Right hindlimb (tissue), 1 donor: ENCODE data around the gene GPR87.

Experiments
- DNase-seq: peaks from one replicate; pipeline ENCODE4 v3.0.0-alpha.2; 2018

GPR87 gene

DNA sequence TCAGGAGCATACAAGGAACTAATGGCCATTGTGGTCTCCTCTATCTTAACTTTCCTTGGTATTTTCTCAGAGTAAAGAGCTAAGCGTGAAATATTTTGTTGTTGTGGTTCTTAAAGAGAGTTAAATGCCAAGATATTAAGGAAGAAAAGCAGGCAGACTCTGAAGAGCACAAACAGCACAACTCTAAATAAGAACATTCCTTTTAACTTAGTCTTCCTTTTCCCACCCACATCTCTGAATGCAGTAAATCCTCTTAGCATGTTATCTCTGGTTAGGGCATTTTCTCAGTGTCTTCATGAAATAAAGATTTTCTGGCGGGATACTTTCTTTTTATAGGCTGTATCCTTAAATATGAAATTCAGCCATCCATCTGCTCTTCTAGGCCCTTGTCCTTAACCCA, 1.5 kb downstream of the GPR87 start:
- no peak for DNase-seq

DNA sequence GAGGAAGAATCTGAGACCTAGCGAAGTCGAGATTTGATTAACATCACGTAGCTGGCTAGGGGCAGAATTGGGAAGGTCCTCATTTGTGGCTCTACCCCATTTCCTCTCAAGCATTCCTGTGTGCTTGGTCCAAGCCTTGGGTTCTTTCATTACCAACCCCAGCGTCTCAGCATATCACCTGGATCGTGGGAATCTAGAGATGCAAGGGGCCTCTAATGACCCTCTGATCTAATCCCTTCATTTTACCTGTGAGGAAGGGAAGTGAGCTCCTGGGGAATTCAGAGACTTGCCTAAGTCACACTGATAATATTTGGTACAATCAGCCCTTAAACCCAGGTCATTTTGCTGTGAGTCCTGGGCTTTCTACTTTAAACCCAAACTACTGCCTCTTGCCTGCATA, 2.0 kb downstream of the GPR87 start:
- no peak for DNase-seq

DNA sequence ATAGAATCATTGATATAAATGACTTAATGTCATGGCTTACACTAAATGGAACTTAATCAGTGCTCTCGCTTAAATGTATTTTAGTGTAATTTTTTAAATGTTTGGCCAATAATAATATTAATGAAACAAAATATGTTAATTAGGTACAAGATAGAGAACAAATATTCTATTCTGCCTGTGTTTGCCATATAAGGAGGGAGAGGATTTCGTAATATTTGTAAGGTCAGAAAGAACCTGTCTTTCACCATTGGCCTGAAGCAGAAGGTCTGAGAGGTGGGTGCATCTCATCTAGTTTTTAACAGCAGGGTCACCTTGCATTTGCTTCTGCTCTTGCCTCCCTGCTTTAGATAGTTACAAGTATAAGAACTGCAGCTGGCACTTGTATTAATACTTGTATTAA, 2.5 kb downstream of the GPR87 start:
- no peak for DNase-seq

GRCh38 chr3:151312972-151313371, 3.6 kb downstream of the GPR87 start:
- DNase-seq, result no peak

- no peak for DNase-seq
Observed at GRCh38 chr3:151309566-151309965, 7.1 kb downstream of the GPR87 start.

DNA sequence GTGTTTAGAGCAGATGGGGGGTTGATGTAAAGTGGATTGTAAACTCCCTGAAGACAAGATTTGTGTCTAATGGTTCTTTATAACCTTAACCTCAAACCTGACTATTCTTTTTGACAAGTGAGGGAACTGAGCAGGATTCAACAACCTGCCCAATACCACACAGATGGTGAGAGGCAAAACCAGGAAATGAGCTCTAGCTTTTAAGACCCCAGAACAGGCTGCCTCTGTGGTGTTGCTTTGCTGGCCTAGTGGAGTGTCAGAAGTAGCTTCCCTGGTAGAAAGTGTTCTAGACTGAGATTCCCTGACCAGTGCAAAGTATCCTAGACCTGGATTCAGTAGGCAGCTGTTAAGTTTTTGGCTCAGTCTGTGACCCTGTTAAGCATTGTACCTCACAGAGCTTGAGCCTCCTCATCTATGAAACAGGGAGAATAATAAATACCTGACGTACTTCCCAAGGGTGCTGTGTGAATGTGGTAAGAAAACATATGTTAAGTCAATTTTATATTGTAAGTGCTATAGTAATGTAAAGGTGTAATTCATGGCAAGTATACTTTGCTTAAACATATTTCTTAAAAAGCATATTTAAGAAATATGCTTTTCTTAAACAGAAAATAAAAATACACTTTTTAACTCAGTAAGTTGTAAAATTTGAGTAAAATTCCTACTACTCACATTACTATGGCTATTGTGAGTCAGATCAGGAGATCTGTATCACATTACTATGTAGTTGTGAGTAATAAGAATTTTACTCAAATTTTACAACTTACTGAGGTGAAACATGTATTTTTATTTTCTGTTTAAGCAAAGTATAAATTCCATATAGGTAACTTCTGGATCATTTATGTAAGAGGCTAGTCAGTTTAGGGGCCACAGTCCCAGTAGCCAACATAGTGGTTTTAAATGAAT, 8.8 kb downstream of the GPR87 start:
- DNase-seq, result no peak

DNA sequence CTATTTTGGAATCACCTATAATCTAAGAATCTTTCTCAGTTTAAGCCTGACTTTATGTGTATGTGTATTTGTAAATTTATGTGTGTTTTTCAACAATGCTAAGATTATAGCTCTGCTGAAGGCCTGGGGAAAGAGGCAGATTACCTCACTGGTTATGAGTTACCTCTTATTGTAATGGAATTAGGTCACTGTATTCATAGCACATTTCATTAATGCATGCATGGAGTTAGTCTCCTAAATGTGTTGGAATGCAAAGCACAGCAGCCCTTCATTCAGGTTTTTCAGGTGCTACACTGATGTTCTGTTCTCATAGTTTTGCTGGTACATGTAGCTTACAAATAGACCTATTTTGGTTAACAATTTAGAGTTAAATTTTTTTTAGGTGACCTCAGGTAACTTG, 9.5 kb downstream of the GPR87 start:
- DNase-seq, result no peak

- no peak for DNase-seq
Observed at GRCh38 chr3:151306168-151306810, 10.3 kb downstream of the GPR87 start.

DNA sequence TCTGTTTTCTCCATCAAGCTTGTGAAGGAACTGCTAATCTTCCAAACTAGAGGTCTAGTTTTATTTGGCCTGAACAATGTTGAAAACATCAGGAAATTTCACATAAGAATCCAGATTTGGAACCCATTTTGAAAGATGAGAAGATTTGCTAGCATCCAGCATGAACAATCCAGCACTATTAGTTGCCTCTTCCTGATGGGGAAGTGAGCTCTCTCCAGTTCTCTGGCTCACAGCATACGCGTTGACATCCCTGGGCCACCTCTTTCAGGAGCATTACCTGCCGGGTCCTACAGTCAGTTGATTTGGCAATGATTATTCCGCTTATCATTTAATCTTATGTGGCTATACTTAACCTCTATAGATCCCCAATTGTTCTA, 10.9 kb downstream of the GPR87 start:
- no peak for DNase-seq

GRCh38 chr3:151305060-151305774, 11.4 kb downstream of the GPR87 start:
- peak; percentile 47 for DNase-seq

DNA sequence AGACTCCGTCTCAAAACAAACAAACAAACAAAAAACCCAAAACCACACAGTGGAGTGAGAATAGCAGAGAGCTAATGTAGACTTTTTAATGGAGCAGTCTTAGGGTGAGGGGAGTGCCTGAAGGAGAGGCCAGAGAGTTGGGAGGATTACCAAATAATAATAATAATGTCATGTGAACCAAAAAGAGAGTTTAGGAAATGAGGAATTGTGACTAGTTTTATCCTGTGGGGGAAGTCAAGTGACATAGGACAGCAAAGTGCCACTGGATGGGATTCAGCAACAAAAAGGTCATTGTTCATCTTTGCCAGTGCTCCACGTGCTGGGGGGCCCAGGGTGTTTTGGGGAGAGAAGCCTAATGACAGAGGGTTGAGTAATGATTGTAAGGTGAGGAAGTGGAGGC, 12.9 kb downstream of the GPR87 start:
- no peak for DNase-seq

GRCh38 chr3:151301787-151302186, 14.8 kb downstream of the GPR87 start:
- no peak for DNase-seq

DNA sequence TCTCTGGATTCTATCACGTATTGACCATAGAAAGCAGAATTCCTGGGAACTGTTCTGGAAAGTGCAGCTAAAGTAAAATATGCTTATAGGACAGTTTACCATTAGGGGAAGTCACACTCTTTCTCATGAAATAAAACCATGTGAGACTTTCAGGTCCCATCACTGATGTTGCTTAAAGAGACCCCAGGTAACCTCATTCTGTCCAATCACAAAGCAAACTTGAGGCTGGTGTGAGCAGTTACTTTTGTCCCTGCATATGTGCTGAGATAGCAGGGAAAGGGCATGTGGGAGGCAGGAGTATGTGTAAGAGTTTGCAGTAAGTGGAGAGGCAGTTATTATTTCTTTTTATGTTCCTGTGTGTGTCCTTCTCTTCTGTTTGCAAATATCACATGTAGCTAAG, 16.1 kb downstream of the GPR87 start:
- no peak for DNase-seq

GRCh38 chr3:151299006-151299405, 17.6 kb downstream of the GPR87 start:
- no peak for DNase-seq

GRCh38 chr3:151297429-151297828, 19.2 kb downstream of the GPR87 start:
- no peak for DNase-seq

GRCh38 chr3:151296226-151296625, 20.4 kb downstream of the GPR87 start:
- no peak for DNase-seq

GRCh38 chr3:151293127-151293526, 23.5 kb downstream of the GPR87 start:
- DNase-seq, result no peak

DNA sequence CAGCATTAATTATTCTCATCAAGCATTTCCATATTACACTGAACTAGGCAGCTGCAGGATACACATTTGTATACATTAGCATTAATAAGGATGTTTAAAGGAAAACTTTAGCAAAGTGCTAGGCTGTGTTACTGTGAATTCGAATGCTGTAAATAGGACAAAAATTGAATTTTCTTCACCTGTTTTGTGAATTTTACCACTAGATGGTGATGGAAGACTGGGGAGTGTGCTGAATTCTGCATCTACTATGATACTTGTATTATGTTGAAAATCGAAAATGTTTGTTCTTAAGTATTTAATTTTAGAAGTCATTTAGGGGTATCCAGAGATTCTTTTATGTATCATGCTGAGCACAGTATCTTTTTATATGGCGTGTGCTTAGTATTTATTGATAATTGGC, 25.9 kb downstream of the GPR87 start:
- DNase-seq, result no peak

- no peak for DNase-seq
Observed at GRCh38 chr3:151289445-151289844, 27.2 kb downstream of the GPR87 start.

DNA sequence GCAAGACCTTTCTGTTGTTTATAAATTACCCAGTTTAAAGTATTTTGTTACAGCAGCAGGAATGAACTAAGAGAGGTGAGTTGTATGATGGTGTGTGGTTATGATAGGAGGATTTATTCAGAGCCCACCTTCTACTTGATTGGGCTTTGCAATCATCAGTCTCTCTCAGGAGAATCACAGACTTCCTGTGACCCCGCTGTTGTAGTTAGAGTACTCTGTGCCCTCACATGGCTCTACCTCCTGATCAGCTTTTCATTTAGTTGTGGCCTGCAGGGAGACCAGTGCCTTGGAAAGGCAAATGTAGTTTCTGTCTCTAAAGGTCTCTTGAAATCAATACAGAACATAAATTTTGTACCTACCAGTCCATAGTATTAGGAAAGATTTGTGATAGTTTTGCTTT, 30.7 kb downstream of the GPR87 start:
- DNase-seq, result no peak

- no peak for DNase-seq
Observed at GRCh38 chr3:151283907-151284461, 32.6 kb downstream of the GPR87 start.

DNA sequence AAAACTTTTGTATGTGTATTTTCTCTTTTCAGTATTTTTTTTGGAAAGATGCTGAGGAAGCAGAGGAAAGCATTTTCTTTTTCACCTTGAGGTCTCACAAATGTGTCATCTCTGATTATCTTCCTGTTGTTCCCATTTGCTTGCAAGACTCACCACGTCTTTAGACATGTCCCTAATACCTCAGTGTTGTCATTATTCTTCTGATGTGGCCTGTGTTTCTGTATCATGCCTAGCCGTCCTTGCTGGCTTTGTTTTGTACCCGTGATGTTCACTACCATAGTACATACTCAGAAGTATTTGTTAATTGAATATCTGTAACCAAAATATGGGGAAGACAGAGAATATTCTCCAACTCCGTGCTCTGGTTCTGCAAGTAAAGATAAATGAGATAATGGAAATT, 33.2 kb downstream of the GPR87 start:
- no peak for DNase-seq

DNA sequence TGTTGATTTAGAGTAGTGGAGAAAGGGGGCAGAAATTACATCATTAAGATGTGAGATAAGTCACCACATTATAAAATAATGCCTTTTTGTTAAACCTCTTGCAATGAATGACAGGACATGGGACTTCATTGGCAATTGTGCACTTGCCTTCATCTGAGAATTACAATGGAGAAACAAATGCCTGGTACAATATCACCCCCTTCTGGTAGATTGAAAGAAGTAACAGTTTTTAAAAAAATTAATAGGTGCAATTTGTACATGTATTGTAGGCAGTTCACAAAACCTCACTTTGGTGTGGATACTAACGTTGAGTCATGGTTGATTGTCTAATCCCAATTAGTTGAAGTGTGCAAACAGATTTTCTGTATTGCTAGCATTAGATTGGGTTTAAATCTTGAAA, 33.7 kb downstream of the GPR87 start:
- no peak for DNase-seq
